ENCODE data around the gene AICDA.
"Not testable (repeated sequence)": the region's sequence is repeated elsewhere in the genome, so short reads cannot be mapped to it uniquely, and the experiment has no call there.

The AICDA gene

DNA sequence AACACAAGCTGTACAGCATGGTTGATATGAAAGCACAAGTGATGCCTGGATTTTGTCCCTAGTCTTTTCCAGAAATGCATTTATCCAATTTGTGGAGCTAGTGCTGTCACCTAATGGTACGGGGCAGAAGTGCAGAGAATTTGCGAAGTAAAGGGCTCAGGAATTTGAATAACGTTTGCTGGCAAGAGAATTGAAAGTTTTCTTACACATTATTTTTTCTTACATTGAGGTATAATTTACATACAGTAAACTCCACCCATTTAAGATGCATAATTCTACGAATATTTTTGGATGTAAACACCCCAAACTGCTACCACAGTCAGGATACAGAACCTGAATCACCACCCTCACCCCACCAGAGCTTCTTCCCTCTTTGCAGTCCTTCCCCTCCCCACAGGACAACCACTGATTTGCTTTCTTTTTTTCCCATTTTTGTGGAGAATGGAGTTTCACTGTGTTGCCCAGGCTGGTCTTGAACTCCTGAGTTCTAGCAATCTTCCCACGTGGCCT lies 3.5 kb downstream of the AICDA start:
- DNase-seq (ENCODE audit: low read depth, low spot score): no peak

DNA sequence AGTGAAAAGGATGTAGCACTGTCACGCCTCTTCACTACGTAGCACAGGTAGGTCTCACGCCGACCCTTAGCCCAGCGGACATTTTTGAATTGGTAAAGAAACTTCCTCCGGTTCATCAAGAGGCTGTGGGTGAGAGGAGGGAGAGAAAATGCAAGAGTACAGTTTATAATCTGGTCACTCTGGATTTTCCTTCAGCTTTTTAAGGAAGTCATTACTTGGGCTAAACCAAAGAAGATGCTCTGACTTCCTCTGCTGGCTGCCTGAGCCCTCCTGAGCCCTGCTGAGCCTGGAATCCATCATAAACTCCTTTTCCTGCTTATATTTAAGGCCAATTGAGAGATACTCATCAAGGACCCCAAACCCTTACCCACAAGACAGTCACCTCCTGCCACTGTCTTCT lies 5.8 kb downstream of the AICDA start:
- DNase-seq (ENCODE audit: low read depth, low spot score): no peak

DNA sequence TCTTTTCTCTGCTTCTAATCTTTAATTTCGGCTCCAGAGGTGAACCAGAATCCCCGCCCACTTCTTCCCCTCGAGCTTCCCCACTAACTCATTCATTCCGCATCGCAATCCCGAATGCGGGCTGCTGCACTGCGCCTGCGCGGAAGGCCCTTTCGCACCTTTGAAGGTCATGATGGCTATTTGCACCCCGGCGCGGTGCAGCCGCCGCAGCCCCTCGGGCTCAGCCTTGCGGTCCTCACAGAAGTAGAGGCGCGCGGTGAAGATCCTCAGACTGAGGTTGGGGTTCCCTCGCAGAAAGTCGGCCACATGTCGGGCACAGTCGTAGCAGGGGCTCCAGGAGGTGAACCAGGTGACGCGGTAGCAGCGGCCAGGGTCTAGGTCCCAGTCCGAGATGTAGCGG lies 7.6 kb downstream of the AICDA start:
- DNase-seq (ENCODE audit: low read depth, low spot score): no peak

DNA sequence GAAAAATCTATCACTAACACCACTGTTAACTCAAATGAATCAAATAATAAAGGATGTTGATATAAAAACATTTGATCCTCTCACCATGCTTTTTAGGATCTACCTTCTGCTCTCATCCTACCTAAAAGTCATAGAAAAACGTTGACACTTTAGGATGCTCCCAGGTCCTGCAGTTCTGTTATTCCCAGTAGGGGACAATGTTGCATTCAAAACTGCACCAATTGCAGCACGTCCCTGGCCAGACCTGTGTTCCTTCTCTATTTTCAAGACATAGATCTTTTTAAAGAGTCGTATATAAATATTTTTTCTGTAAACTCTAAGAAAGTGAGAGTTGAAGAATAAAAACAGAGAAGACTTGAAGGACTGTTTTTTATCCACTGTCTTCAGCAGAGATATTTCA lies 8.8 kb downstream of the AICDA start:
- DNase-seq (ENCODE audit: low read depth, low spot score): no peak

DNA sequence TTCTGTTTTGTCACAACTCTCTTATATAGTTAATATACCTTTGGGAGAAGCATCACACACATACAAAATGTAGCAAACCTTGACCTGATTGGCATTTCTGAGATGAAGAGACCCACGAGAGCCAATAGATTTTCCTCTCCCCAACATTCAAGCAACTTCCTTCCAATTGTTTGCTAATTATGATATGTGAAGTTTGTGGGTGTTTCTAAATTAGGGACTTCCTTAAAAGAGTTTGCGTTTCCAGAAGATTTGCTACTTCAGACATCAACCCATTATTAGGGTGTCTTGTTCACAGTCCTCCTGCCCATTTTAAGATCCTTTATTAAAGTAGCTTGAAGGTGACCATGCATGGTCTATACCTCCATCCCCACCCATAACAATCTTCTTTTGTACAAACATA lies 9.4 kb downstream of the AICDA start:
- no peak for DNase-seq (ENCODE audit: low read depth, low spot score)

DNA sequence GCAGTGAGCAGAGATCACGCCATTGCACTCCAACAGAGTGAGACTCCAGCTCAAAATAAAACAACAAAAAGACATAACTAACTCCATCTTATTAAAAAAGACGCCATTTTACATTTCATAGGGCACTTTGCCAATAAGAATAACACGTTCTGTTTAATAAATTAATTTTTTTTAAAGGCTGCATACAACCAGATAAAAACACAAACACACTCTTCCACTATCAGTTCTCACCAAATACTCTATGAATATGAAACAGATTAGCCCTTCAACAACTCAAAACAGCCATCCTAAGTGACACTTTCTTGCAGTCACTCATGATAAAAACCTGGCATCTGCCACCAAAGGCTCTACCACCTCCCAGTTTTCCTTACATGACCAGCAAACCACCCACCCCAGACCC lies 16.1 kb downstream of the AICDA start:
- no peak for DNase-seq (ENCODE audit: low read depth, low spot score)

DNA sequence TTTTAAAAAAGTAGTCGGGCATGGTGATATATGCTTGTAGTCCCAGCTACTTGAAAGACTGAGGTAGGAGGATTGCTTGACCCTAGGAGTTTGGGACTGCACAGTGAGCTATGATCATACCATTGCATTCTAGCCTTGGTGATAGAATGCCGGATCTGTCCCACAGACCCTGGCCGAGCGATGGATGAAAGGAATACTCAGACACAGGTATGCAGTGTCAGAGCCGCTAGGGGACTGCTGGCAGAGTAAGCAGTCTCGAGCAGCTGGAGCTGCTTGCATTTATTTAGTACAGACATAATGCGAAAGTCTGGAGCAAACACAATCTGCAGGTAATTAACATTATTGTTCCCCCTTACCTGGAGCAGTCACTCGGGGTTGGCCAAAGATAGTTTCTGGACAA lies 18.6 kb downstream of the AICDA start:
- no peak for DNase-seq (ENCODE audit: low read depth, low spot score)

DNA sequence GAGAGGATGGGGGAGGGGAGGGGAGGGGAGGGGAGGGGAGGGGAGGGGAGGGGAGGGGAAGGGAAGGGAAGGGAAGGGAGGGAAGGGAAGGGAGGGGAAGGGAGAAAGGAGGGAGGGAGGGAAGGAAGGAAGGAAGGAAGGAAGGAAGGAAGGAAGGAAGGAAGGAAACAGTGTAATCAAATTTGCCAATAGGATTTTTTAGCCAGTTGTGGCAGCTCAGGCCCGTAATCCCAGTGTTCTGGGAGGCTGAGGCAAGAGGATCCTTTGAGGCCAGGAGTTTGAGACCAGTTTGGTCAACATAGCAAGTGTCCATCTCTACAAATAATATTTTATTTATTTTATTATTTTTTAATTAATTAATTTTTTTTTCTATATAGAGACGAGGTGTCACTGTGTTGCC lies 19.4 kb downstream of the AICDA start:
- DNase-seq (ENCODE audit: low read depth, low spot score): no peak

DNA sequence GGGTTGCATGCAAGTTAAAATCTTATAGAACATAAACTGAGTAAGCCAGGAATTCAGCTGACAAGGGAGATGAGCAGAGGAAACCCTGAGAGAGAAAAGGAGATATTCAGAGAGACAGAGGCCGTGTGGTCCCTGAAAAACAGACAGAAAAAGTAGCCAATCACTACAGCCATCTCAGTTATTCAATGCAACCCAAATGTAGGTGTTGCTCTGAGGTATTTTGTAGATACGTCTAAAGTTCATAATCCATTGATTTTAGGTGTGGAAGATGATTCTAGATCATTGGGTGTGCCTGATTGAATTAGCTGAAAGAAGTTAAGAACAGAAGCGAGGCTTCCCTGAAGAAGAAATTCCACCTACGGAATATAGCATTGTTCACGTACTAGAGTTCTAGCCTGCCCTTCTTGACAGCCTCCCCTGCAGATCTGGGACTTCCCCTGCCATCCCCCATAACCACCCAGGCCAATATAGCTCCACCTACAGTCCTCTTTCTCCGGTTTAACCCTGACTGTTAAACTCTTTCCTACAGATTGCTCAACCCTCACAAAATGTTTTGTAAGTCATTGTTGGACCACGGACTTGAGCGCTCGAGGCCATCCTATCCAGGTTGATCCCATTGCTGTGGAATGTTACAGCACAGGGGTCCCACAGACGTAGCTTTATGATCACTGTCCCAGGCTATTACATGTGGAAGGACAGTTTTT lies 21.7 kb downstream of the AICDA start:
- no peak for DNase-seq (ENCODE audit: low read depth, low spot score)

DNA sequence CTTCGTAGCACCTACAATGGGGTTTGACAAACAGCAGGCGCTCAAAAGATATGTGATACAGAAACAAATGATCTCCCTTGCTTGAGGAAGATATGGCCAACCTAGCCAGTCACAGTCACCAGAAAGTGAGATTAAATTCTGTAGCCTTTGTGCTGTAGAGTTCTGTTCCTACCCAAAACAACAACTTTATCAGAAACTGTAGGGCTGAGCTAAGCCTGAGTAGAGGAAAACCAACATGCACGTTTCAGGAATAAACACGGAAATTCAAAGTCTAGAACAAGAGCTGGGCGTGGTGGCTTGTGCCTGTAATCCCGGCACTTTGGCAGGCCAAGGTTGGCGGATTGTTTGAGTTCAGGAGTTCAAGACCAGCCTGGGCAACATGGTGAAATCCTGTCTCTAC lies 23.0 kb downstream of the AICDA start:
- DNase-seq (ENCODE audit: low read depth, low spot score): no peak

DNA sequence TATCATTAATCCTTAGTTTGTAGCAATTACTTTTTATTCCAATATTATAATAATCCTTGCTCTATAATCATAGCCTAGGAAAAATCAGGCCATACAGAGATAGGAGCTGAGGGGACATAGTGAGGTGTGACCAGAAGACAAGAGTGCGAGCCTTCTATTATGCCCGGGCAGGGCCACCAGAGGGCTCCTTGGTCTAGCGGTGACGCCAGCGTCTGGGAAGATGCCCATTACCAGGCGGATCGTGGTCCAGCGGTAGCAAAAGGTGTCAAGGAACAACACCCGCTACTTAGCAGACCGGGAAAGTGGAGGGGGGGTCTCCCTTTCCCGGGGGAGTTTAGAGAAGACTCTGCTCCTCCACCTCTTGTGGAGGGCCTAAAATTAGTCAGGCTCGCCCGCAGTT lies 28.2 kb downstream of the AICDA start:
- DNase-seq (ENCODE audit: low read depth, low spot score): not testable (repeated sequence)

DNA sequence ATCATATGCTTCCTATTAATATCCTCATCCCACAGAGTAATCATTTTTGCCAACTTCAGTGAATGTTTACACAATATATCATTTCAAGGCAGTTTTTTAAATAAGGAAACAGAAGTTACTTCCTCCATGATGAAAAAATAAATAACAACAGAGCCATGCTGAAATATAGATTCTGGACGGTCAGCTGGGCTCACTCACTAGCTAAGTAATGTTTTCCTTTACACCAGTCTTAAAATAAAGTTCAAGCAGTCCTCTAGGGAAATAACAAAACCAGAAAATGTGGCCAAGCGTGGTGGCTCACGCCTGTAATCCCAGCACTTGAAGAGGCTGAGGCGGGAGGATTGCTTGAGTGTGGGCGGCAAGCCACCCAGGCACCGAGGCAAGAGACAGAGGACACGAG lies 28.7 kb downstream of the AICDA start:
- no peak for DNase-seq (ENCODE audit: low read depth, low spot score)

DNA sequence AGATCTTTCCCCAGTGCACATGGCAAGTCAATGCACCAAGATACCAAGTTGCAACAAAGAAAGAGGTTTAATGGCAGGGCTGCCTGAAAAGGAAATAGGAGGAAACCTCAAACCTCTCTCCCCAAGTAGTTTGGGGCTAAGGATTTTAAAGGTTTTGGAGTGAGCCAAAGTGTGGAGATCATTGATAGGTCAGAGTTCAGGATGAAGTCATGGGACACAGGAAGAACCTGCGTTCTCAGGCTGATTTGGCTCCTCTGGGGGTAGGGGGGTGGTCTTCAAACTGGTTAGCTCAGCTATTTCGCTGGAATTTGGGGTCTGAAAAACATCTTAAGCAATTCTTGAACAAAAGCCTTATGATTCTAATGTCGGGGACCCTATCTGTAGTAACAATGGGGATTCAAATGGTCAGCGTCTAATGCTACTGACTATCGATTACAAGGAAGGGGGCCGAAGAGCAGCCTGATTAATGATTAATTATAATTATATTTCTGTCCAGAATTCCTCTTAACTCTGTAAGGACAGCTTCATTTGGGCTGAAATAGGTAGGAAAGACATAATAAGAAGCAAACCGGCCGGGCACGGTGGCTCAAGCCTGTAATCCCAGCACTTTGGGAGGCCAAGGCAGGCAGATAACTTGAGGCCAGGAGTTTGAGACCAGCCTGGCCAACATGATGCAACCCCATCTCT lies 31.4 kb downstream of the AICDA start:
- DNase-seq (ENCODE audit: low read depth, low spot score): no peak

DNA sequence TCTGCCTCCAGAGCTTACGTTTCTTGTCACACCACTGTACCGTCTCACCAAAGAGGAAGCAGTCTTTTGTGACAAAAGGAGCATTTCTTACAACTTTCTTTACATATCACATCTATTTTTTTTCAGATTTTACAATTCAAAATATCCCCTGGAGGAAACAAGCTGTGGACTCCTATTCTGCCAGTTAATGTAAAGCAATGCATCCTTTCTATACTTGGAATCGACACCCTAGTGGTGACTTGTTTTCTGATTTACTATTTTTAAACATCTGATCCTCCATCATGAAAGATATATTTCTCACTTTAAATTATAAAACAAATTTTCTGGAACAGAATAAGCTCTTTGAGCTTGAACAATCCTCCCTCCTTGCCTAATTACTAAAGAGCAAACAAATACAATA lies 34.8 kb downstream of the AICDA start:
- no peak for DNase-seq (ENCODE audit: low read depth, low spot score)

DNA sequence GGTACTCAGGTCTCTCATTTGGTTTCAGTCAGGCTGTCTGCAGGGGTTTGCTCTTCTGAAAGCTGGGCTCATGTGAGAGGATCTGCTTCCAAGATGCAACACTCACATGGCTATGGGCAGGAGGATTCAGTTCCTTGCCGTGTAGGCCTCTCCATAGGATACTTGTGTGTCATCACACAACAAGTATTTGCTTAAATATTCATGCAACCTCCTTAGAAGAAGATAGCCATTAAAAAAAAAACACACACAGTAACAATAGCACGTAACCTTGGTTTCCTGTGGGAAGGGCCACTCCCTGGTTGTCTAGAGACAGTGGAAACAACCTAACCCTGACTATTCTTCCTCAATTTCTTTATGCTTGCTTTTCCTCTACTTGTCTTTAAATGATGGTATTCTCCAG lies 40.2 kb downstream of the AICDA start:
- no peak for DNase-seq (ENCODE audit: low read depth, low spot score)

DNA sequence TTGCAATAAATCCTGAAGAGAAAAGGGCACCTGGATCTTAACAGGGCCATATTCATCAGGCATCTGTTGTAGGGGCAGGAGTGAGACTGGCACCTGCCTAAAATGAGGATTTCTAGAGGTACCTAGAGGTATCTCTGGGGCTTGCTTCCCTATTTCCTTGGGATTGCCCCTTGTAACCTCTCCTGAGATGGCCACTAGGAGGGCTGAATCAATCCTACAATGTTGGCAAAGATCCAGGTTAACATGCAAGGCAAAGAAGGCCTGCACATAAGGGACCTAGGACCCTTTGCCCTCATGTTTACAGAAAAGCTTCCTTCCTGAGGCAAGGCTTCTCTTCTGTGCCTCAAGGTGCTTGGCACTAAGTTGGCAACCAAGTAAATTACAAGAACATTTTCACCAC lies 46.1 kb downstream of the AICDA start:
- no peak for DNase-seq (ENCODE audit: low read depth, low spot score)

DNA sequence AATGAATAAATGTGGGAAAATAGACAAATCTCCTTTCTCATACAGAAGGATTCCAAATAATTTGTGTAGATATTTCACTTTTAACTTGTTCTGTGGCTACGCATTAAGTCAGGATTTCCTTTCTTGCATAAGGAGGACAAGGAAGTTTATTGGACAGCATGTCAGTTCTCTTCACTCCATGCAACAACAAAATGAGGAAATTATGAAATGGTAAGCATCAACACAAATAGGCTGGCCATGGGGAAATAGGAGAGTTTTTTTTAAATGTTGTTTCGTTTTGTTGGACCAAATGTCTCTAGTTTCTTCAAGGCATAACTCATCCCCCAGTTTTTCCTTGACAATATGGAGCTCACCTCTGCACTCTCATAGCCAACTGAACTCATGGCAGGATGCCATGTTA lies 46.6 kb downstream of the AICDA start:
- DNase-seq (ENCODE audit: low read depth, low spot score): not testable (repeated sequence)

DNA sequence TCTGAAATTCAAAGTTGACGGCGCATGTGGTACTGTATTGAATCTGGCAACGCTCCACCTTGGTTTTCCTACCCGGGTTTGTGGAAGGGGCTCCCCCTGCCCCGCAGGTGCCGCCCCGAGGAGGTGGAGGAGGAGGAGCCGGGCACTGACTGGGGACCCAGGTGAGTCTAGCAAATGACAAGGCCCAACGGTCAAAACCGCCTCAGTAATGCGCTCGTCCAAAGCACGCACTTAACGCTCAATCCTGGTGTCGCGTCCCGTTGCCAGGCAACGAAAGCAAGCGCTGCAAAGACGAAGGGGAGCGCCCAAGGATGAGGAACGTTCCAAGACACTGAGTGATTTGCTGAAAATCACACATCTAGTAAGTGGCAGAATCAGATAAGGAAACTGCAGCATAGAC lies 48.0 kb downstream of the AICDA start:
- no peak for DNase-seq (ENCODE audit: low read depth, low spot score)

DNA sequence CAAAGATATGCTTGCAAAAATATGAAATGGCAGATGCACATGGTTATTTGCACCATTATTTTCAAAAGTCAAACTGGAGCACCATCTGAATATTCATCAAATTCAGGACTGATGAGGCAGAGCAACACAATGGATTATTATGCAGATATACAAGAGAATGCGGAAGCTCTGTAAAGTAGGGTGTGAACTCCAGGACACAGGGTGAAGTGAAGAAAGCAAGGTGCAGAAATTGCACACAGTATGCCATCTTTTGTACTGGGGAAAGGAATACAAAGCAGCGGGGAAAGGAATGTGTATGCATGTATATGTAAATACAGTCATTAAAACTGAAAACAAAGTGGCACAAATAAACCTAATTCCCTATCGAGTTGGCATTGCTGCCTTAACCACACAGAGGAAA lies 49.3 kb downstream of the AICDA start:
- DNase-seq (ENCODE audit: low read depth, low spot score): no peak

DNA sequence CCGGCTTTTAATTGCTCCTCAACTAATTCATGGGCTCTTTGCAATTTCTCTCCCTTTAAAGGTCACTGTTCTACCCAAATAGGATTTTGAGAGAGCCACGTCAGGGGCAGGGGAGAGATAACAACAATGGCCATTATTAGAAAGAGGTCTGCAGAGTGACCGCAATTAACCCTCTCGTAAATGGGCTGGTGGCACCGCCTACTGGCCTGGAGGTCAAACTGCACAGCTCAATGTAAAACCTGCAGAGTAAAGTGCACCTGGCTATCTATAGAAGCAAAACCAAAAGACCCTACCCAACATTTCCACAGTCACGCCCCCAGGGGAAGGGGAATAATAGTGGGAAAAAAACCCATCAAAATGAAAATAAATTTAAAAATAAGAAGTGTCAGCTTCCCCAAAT lies 50.3 kb downstream of the AICDA start:
- no peak for DNase-seq (ENCODE audit: low read depth, low spot score)

DNA sequence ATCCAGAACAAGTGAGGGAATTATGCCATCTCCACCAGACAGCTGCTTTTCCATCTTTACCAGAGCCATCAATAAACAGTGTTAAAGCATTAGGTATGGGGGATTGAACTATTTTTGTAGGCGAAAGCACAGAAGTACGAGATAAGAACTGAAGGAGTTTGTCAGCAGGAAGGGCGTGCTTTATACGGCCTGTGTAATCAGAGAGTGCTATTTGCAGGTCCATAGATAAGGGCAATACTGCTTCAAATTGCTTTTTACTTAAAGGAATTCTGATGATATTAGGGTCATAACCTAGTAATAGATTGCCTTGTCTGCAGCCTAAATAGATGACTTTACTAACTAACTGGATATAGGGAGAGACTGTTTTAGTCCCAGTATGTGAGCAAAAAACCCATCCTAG lies 51.6 kb downstream of the AICDA start:
- no peak for DNase-seq (ENCODE audit: low read depth, low spot score)

DNA sequence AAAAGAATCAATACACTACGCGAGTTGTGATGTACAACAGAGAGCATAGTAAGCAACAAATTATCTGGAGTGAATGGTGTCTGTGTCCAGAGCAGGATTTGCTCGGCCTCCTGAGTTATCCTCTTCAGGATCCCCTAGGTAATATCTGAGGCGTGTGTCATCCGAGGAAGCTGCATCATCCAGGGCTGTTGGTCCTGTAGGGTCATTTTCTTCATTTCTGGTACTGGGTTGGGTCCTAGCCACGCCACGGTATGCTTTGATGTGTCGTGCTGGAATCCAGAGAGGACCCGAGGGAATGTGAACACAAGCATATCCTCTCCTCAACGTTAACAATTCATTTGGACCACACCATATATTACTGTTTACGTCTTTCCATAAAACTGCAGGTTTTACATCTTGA lies 53.0 kb downstream of the AICDA start:
- DNase-seq (ENCODE audit: low read depth, low spot score): no peak

DNA sequence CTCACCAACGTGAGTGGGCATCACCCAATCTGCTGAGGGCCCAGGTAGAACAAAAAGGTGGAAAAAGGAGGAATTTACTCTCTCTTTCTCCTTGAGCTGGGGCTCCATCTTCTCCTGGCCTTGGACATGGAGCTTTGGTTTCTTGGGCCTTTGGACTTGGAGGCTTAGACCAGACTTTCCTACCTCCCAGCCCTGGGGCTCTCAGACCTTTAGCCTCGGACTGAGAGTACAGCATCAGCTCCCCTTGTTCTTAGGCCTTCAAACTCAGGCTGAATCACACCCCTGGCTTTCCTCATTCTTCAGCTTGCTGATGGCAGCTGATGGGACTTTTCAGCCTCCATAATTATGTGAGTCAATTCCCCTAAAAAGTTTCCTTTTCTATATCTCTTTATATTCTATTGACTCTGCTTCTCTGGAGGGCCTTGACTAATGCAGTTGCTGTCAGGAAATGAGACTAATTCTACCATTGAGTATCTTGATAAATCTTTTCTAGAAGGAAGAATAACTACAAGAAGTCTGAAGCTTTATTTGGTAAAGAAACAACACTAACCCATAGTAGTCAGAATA lies 56.0 kb downstream of the AICDA start:
- DNase-seq (ENCODE audit: low read depth, low spot score): no peak
